HepG2 (cell line): Measurements from ENCODE around the gene FITM2. TPM values are rescaled to one million over a fixed set of nuclear protein-coding genes. Genes with fewer than 3 reads are reported as not detected.
A peak's percentile ranks its signal among the peaks of the same experiment; 100 is the strongest.

Experiments
- AFF4 ChIP-seq: sonication (generic); formaldehyde crosslinking; IDR thresholded peaks from 2 replicates; pipeline ENCODE4 v1.4.0; 2020; ENCODE audit warnings: missing genetic modification reagents
- CHD2 ChIP-seq: IDR thresholded peaks from 2 replicates; pipeline ENCODE4 v1.6.1; 2011; ENCODE audit warnings: low read depth, low read length, improper control_type of control experiment
- DDIT3 ChIP-seq: sonication (generic); formaldehyde crosslinking; IDR thresholded peaks from 2 replicates; pipeline ENCODE4 v1.4.0; 2020; ENCODE audit warnings: mild to moderate bottlenecking, missing genetic modification reagents
- KAT2B ChIP-seq: fragments of 150-350 bp; IDR thresholded peaks from 2 replicates; pipeline ENCODE4 v1.6.1; 2014; ENCODE audit warnings: low read depth, low read length, borderline replicate concordance
- KDM4B ChIP-seq: sonication (generic); formaldehyde crosslinking; IDR thresholded peaks from 2 replicates; pipeline ENCODE4 v1.4.0; 2020; ENCODE audit warnings: missing genetic modification reagents
- KLF9 ChIP-seq: IDR thresholded peaks from 2 replicates; pipeline ENCODE4 v1.6.1; 2016; ENCODE audit warnings: low read depth
- PAXIP1 ChIP-seq: sonication (generic); formaldehyde crosslinking; conservative IDR thresholded peaks from 2 replicates; pipeline ENCODE4 v1.4.0; 2020; ENCODE audit warnings: mild to moderate bottlenecking, missing genetic modification reagents, moderate library complexity
- RXRA ChIP-seq: sonication (generic); formaldehyde crosslinking; IDR thresholded peaks from 2 replicates; pipeline ENCODE4 v1.5.1; 2020; ENCODE audit warnings: missing genetic modification reagents
- SALL2 ChIP-seq: sonication (generic); formaldehyde crosslinking; IDR thresholded peaks from 2 replicates; pipeline ENCODE4 v1.8.1; 2023; ENCODE audit warnings: mild to moderate bottlenecking, missing genetic modification reagents, inconsistent platforms
- SRSF9 ChIP-seq: fragments of 200-400 bp; formaldehyde crosslinking; IDR thresholded peaks from 2 replicates; pipeline ENCODE4 v1.6.1; 2018; ENCODE audit warnings: borderline replicate concordance, mild to moderate bottlenecking, low read depth, low read length; ENCODE audit not compliant: insufficient read depth, poor library complexity, severe bottlenecking
- THAP7 ChIP-seq: sonication (generic); formaldehyde crosslinking; IDR thresholded peaks from 2 replicates; pipeline ENCODE4 v1.8.1; 2023; ENCODE audit warnings: mild to moderate bottlenecking, missing genetic modification reagents
- TOPORS ChIP-seq: sonication (generic); formaldehyde crosslinking; IDR thresholded peaks from 2 replicates; pipeline ENCODE4 v1.8.0; 2023; ENCODE audit warnings: mild to moderate bottlenecking, missing genetic modification reagents
- WIZ ChIP-seq: sonication (generic); formaldehyde crosslinking; IDR thresholded peaks from 2 replicates; pipeline ENCODE4 v1.5.1; 2020; ENCODE audit warnings: mild to moderate bottlenecking, missing genetic modification reagents
- ZNF552 ChIP-seq: sonication (generic); formaldehyde crosslinking; IDR thresholded peaks from 2 replicates; pipeline ENCODE4 v1.9.0; 2022; ENCODE audit warnings: missing genetic modification reagents, mild to moderate bottlenecking, borderline replicate concordance
- ZNF576 ChIP-seq: sonication (generic); formaldehyde crosslinking; IDR thresholded peaks from 2 replicates; pipeline ENCODE4 v1.4.0; 2020; ENCODE audit warnings: mild to moderate bottlenecking, missing genetic modification reagents
- ZNF879 ChIP-seq: sonication (generic); formaldehyde crosslinking; IDR thresholded peaks from 2 replicates; pipeline ENCODE4 v1.8.1; 2023; ENCODE audit warnings: missing genetic modification reagents
- ZSCAN5A ChIP-seq: sonication (generic); formaldehyde crosslinking; IDR thresholded peaks from 2 replicates; pipeline ENCODE4 v1.8.0; 2022; ENCODE audit warnings: mild to moderate bottlenecking, missing genetic modification reagents, borderline replicate concordance
- polyA plus RNA-seq, 8 experiments: library from polyadenylated mRNA; depleted of rRNA in 3 of 8; stranded (reverse) in 7 of 8; unstranded in 1 of 8; fragments of >200 nt; fragmentation: Illumina TruSeq in 4 of 8; extraction: Trizol in 4 of 8; gene quantifications; 2 replicates each; pipeline versions ENCODE4 v1.2.1 to v1.2.3, GENCODE V29; 2011 to 2016; ENCODE audit warnings: low read depth in 4 of 8, missing spikeins in 1 of 8, mixed read lengths in 1 of 8; ENCODE audit not compliant: insufficient read depth in 1 of 8
- total RNA-seq, 5 experiments: library from RNA; depleted of rRNA; stranded (reverse); fragments of >200 nt; fragmentation: Illumina TruSeq; extraction: Trizol; gene quantifications; 2 replicates each; pipeline ENCODE4 v1.2.3, GENCODE V29; 2016; ENCODE audit warnings: low read depth in 1 of 5

The FITM2 gene
- total and polyA plus RNA-seq, 2 of the 13 experiments (the other 11 are each of a cell fraction or from before 2014, with no cell fraction given): 9.6 to 24.5 TPM

- peak; percentile 92 for TF ChIP-seq THAP7 (CRISPR knock-in tag)
- peak; percentile 93 for TF ChIP-seq TOPORS (CRISPR knock-in tag)
- TF ChIP-seq KDM4B (CRISPR knock-in tag): peak; percentile 91
- TF ChIP-seq SRSF9: no peak
- TF ChIP-seq ZNF879: peak; percentile 79; the same call in 1 of the 2 replicates
- peak; percentile 98 for TF ChIP-seq WIZ (CRISPR knock-in tag)
- peak; percentile 80 for TF ChIP-seq PAXIP1
- TF ChIP-seq KAT2B: no peak
- TF ChIP-seq AFF4 (CRISPR knock-in tag): no peak
- TF ChIP-seq DDIT3: no peak
- TF ChIP-seq CHD2: no peak; the same call in 1 of the 2 replicates
- TF ChIP-seq KLF9 (CRISPR knock-in tag): no peak; the same call in none of the 2 replicates
- TF ChIP-seq ZNF552 (CRISPR knock-in tag): peak; percentile 80; the same call in 1 of the 2 replicates
- peak; percentile 100 for TF ChIP-seq SALL2
- TF ChIP-seq ZSCAN5A (CRISPR knock-in tag): no peak; the same call in 1 of the 2 replicates
- TF ChIP-seq RXRA: peak; percentile 92
- no peak; the same call in 1 of the 2 replicates for TF ChIP-seq ZNF576 (CRISPR knock-in tag)
These were observed at the start of gene FITM2 (continued) for GRCh38 chr20:44310664-44311639.
